GM18951 (cell line): Measurements from ENCODE around the gene CTBP2.

ENCODE experiments used
- POLR2A ChIP-seq: IDR thresholded peaks from 4 replicates; pipeline ENCODE4 v1.6.1; 2011; ENCODE audit warnings: mild to moderate bottlenecking; ENCODE audit not compliant: insufficient read length, insufficient read depth; ENCODE audit errors: extremely low read depth
- in situ Hi-C: fragments of 300-500 bp; cut with MboI; formaldehyde crosslinking; loops from one replicate; pipeline ENCODE4 v1.12.0; 2022; ENCODE audit warnings: low sequenced_read_pairs, mixed read lengths, inconsistent platforms; ENCODE audit not compliant: unreplicated experiment

The CTBP2 gene

GRCh38 chr10:125013529-125013872 is 146.9 kb downstream of the CTBP2 start:
- no peak for TF ChIP-seq POLR2A
- in situ Hi-C loops = no loop called here

GRCh38 chr10:125012851-125013528 is 147.4 kb downstream of the CTBP2 start:
- TF ChIP-seq POLR2A = no peak
- in situ Hi-C loops = no loop called here

GRCh38 chr10:125011926-125012705 is 148.2 kb downstream of the CTBP2 start:
- TF ChIP-seq POLR2A = no peak
- in situ Hi-C loops = no loop called here

GRCh38 chr10:125011171-125011925 is 149.0 kb downstream of the CTBP2 start:
- TF ChIP-seq POLR2A = no peak
- in situ Hi-C loops = no loop called here

- TF ChIP-seq POLR2A = no peak
- in situ Hi-C loops = no loop called here
Observed at GRCh38 chr10:125010362-125010761, 150.0 kb downstream of the CTBP2 start.

GRCh38 chr10:125009661-125010161 is 150.7 kb downstream of the CTBP2 start:
- in situ Hi-C loops = no loop called here
- TF ChIP-seq POLR2A = no peak

GRCh38 chr10:125008689-125009638 is 151.4 kb downstream of the CTBP2 start:
- no peak for TF ChIP-seq POLR2A
- in situ Hi-C loops = no loop called here

GRCh38 chr10:125007436-125007835 is 152.9 kb downstream of the CTBP2 start:
- in situ Hi-C loops = no loop called here
- no peak for TF ChIP-seq POLR2A

GRCh38 chr10:125006921-125007426 is 153.4 kb downstream of the CTBP2 start:
- TF ChIP-seq POLR2A = no peak
- in situ Hi-C loops = no loop called here

- in situ Hi-C loops = no loop called here
- no peak for TF ChIP-seq POLR2A
Observed at GRCh38 chr10:125006188-125006680, 154.1 kb downstream of the CTBP2 start.

GRCh38 chr10:125005312-125006187 is 154.8 kb downstream of the CTBP2 start:
- in situ Hi-C loops = no loop called here
- no peak for TF ChIP-seq POLR2A
